ENCODE results near the gene TMEM242.

The TMEM242 gene

DNA sequence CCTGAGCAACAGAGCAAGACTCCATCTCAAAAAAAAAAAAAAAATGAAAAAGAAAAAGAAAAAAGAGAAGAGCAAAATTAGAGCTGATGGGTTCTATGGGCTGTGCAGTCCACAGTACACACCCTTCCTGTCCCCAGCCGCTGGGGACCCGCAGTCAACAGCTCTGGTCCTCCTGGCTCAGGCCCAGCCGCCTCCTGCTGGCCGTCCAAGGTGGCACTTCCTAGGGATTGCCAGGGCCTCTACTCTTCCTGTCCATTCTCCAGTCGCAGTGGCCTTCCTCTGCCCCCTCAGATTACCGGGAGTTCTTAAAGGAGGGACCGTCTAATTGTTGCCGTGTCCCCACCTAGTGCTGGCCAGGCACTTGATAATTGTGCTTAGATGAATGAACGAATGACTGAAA is 41.7 kb downstream of the TMEM242 start (continued):
- TF ChIP-seq, protein P1, sequence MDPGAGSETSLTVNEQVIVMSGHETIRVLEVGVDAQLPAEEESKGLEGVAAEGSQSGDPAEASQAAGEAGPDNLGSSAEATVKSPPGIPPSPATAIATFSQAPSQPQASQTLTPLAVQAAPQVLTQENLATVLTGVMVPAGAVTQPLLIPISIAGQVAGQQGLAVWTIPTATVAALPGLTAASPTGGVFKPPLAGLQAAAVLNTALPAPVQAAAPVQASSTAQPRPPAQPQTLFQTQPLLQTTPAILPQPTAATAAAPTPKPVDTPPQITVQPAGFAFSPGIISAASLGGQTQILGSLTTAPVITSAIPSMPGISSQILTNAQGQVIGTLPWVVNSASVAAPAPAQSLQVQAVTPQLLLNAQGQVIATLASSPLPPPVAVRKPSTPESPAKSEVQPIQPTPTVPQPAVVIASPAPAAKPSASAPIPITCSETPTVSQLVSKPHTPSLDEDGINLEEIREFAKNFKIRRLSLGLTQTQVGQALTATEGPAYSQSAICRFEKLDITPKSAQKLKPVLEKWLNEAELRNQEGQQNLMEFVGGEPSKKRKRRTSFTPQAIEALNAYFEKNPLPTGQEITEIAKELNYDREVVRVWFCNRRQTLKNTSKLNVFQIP (CRISPR knock-in tag; IDR thresholded peaks at IDR 0.05; ENCODE audit: borderline replicate concordance, low read depth) = no peak
- no peak for TF ChIP-seq SNAI2 (CRISPR knock-in tag; IDR thresholded peaks at IDR 0.05)
- no peak for TF ChIP-seq OSR1 (CRISPR knock-in tag; IDR thresholded peaks at IDR 0.05)
- TF ChIP-seq ZNF565 (CRISPR knock-in tag; conservative IDR thresholded peaks at IDR 0.05; ENCODE audit: low read depth) = no peak
- no peak for TF ChIP-seq RARB (CRISPR knock-in tag; IDR thresholded peaks at IDR 0.05)
- no peak for TF ChIP-seq GLIS3 (CRISPR knock-in tag; IDR thresholded peaks at IDR 0.05)

DNA sequence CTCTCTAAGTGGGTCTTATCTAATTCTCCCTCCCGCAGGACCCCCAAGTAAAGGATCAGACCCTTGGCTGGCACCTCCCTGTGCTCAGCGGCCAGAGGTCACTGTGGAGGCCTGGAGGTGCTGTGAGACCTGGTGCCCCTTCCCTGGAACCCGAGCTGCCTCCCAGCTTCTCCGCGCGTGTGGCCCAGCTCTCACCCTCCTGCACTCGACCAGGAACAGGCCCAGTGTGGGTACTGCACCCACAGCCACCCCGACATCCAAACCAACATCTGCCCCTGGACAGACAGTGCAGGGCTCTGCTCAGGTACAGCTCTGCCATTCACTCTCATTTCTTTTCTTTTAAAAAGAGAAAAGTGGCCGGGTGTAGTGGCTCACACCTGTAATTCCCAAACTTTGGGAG is 42.4 kb downstream of the TMEM242 start:
- no peak for ATAC-seq
- TF ChIP-seq ZC3H10 (CRISPR knock-in tag; IDR thresholded peaks at IDR 0.05) (no peak), ZNF565 (CRISPR knock-in tag; conservative IDR thresholded peaks at IDR 0.05; ENCODE audit: low read depth) (no peak)

DNA sequence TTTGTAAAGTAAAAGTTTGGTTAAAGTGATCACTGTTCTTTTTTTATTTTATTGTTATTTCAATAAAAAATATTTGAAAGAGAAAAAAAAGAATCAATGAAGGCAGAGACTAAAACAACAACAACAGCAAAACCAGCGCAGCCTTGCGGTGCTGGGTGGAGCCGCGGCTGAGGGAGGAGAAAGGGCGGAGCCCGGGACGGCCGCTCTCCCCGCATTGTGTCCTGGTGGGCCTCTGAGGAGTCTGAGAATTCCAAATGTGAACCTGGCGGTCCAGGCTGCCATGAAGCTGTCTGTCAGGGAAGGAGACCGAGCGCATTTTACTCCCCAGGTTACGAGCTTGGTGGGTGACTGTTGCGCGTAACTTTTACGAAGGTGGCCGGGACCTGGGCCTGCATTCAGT is 43.2 kb downstream of the TMEM242 start:
- no peak for ATAC-seq
- TF ChIP-seq, protein P2, sequence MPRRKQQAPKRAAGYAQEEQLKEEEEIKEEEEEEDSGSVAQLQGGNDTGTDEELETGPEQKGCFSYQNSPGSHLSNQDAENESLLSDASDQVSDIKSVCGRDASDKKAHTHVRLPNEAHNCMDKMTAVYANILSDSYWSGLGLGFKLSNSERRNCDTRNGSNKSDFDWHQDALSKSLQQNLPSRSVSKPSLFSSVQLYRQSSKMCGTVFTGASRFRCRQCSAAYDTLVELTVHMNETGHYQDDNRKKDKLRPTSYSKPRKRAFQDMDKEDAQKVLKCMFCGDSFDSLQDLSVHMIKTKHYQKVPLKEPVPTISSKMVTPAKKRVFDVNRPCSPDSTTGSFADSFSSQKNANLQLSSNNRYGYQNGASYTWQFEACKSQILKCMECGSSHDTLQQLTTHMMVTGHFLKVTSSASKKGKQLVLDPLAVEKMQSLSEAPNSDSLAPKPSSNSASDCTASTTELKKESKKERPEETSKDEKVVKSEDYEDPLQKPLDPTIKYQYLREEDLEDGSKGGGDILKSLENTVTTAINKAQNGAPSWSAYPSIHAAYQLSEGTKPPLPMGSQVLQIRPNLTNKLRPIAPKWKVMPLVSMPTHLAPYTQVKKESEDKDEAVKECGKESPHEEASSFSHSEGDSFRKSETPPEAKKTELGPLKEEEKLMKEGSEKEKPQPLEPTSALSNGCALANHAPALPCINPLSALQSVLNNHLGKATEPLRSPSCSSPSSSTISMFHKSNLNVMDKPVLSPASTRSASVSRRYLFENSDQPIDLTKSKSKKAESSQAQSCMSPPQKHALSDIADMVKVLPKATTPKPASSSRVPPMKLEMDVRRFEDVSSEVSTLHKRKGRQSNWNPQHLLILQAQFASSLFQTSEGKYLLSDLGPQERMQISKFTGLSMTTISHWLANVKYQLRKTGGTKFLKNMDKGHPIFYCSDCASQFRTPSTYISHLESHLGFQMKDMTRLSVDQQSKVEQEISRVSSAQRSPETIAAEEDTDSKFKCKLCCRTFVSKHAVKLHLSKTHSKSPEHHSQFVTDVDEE (CRISPR knock-in tag; IDR thresholded peaks at IDR 0.05) = no peak
- no peak for TF ChIP-seq ZNF565 (CRISPR knock-in tag; conservative IDR thresholded peaks at IDR 0.05; ENCODE audit: low read depth)
- no peak for TF ChIP-seq ZFP30 (CRISPR knock-in tag; IDR thresholded peaks at IDR 0.05)
- TF ChIP-seq, protein P3, sequence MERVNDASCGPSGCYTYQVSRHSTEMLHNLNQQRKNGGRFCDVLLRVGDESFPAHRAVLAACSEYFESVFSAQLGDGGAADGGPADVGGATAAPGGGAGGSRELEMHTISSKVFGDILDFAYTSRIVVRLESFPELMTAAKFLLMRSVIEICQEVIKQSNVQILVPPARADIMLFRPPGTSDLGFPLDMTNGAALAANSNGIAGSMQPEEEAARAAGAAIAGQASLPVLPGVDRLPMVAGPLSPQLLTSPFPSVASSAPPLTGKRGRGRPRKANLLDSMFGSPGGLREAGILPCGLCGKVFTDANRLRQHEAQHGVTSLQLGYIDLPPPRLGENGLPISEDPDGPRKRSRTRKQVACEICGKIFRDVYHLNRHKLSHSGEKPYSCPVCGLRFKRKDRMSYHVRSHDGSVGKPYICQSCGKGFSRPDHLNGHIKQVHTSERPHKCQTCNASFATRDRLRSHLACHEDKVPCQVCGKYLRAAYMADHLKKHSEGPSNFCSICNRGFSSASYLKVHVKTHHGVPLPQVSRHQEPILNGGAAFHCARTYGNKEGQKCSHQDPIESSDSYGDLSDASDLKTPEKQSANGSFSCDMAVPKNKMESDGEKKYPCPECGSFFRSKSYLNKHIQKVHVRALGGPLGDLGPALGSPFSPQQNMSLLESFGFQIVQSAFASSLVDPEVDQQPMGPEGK (CRISPR knock-in tag; IDR thresholded peaks at IDR 0.05; ENCODE audit: borderline replicate concordance) = no peak
- no peak for TF ChIP-seq ISL1 (CRISPR knock-in tag; IDR thresholded peaks at IDR 0.05)
- TF ChIP-seq ARNTL (CRISPR knock-in tag; IDR thresholded peaks at IDR 0.05; ENCODE audit: borderline replicate concordance, low read depth) = no peak
- no peak for TF ChIP-seq CSDC2 (CRISPR knock-in tag; IDR thresholded peaks at IDR 0.05)
- TF ChIP-seq TCF4 (CRISPR knock-in tag; IDR thresholded peaks at IDR 0.05; ENCODE audit: borderline replicate concordance) = no peak
- TF ChIP-seq ZNF8 (CRISPR knock-in tag; IDR thresholded peaks at IDR 0.05) = no peak
- TF ChIP-seq, protein P4, sequence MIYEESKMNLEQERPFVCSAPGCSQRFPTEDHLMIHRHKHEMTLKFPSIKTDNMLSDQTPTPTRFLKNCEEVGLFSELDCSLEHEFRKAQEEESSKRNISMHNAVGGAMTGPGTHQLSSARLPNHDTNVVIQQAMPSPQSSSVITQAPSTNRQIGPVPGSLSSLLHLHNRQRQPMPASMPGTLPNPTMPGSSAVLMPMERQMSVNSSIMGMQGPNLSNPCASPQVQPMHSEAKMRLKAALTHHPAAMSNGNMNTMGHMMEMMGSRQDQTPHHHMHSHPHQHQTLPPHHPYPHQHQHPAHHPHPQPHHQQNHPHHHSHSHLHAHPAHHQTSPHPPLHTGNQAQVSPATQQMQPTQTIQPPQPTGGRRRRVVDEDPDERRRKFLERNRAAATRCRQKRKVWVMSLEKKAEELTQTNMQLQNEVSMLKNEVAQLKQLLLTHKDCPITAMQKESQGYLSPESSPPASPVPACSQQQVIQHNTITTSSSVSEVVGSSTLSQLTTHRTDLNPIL (CRISPR knock-in tag; IDR thresholded peaks at IDR 0.05; ENCODE audit: low read depth) = no peak
- TF ChIP-seq BACH2 (CRISPR knock-in tag; IDR thresholded peaks at IDR 0.05; ENCODE audit: borderline replicate concordance) = no peak
- no peak for TF ChIP-seq RARB (CRISPR knock-in tag; IDR thresholded peaks at IDR 0.05)
- TF ChIP-seq OSR1 (CRISPR knock-in tag; IDR thresholded peaks at IDR 0.05) = no peak
- TF ChIP-seq, protein P5, sequence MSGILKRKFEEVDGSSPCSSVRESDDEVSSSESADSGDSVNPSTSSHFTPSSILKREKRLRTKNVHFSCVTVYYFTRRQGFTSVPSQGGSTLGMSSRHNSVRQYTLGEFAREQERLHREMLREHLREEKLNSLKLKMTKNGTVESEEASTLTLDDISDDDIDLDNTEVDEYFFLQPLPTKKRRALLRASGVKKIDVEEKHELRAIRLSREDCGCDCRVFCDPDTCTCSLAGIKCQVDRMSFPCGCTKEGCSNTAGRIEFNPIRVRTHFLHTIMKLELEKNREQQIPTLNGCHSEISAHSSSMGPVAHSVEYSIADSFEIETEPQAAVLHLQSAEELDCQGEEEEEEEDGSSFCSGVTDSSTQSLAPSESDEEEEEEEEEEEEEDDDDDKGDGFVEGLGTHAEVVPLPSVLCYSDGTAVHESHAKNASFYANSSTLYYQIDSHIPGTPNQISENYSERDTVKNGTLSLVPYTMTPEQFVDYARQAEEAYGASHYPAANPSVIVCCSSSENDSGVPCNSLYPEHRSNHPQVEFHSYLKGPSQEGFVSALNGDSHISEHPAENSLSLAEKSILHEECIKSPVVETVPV (CRISPR knock-in tag; IDR thresholded peaks at IDR 0.05) = no peak
- no peak for TF ChIP-seq SNAI2 (CRISPR knock-in tag; IDR thresholded peaks at IDR 0.05)
- TF ChIP-seq PPARA (CRISPR knock-in tag; IDR thresholded peaks at IDR 0.05; ENCODE audit: borderline replicate concordance) = no peak
- TF ChIP-seq ZNF70 (CRISPR knock-in tag; IDR thresholded peaks at IDR 0.05) = no peak
- no peak for TF ChIP-seq ZFP3 (CRISPR knock-in tag; IDR thresholded peaks at IDR 0.05)
- no peak for TF ChIP-seq GLIS3 (CRISPR knock-in tag; IDR thresholded peaks at IDR 0.05)
- no peak for TF ChIP-seq ZC3H10 (CRISPR knock-in tag; IDR thresholded peaks at IDR 0.05)
